ENCODE data around the gene KCNAB1.

The KCNAB1 gene

GRCh38 chr3:156472150-156472549 is 351.8 kb downstream of the KCNAB1 start:
- DNase-seq (ENCODE audit: extremely low spot score) = no peak
- POLR2A ChIA-PET = no interaction called here
- CTCF ChIA-PET = interaction anchor here (1.0 to 3.3 kb wide), 3 partner anchors 11 to 37 kb away, joined by 3 to 20 read pairs (median 4); no protein-coding TSS in a partner anchor
- TF ChIP-seq CTCF (IDR thresholded peaks at IDR 0.05; ENCODE audit: control extremely low read depth, extremely low read depth, low read depth, missing control alignments) = peak; percentile 49

- POLR2A ChIA-PET = no interaction called here
- CTCF ChIA-PET = interaction anchor here (1.0 to 3.3 kb wide), 5 partner anchors 11 to 36 kb away, joined by 3 to 20 read pairs (median 4); no protein-coding TSS in a partner anchor
- no peak for TF ChIP-seq CTCF (IDR thresholded peaks at IDR 0.05; ENCODE audit: control extremely low read depth, extremely low read depth, low read depth, missing control alignments)
- DNase-seq (ENCODE audit: extremely low spot score) = no peak
Observed at GRCh38 chr3:156472684-156473083, 352.3 kb downstream of the KCNAB1 start.

GRCh38 chr3:156473341-156473740 is 353.0 kb downstream of the KCNAB1 start:
- ChIA-PET POLR2A (no interaction called here), CTCF (interaction anchor here (0.8 to 3.3 kb wide), 7 partner anchors 10 to 429 kb away, joined by 3 to 20 read pairs (median 5); no protein-coding TSS in a partner anchor)
- DNase-seq (ENCODE audit: extremely low spot score) = no peak
- TF ChIP-seq CTCF (IDR thresholded peaks at IDR 0.05; ENCODE audit: control extremely low read depth, extremely low read depth, low read depth, missing control alignments) = no peak

- ChIA-PET CTCF (interaction anchor here (0.6 to 3.3 kb wide), 12 partner anchors 9 to 431 kb away, joined by 3 to 20 read pairs (median 3); no protein-coding TSS in a partner anchor), POLR2A (no interaction called here)
- peak; percentile 14 for DNase-seq (ENCODE audit: extremely low spot score)
- TF ChIP-seq CTCF (IDR thresholded peaks at IDR 0.05; ENCODE audit: control extremely low read depth, extremely low read depth, low read depth, missing control alignments) = peak; percentile 42
Observed at GRCh38 chr3:156474560-156475389, 354.4 kb downstream of the KCNAB1 start.

- no peak for DNase-seq (ENCODE audit: extremely low spot score)
- TF ChIP-seq CTCF (IDR thresholded peaks at IDR 0.05; ENCODE audit: control extremely low read depth, extremely low read depth, low read depth, missing control alignments) = no peak
- ChIA-PET POLR2A (no interaction called here), CTCF (interaction anchor here (0.9 to 1.7 kb wide), 2 partner anchors 31 to 33 kb away, joined by 3 to 4 read pairs; no protein-coding TSS in a partner anchor)
Observed at GRCh38 chr3:156477323-156477722, 356.9 kb downstream of the KCNAB1 start.

- ChIA-PET POLR2A (no interaction called here), CTCF (interaction anchor here (0.9 to 2.5 kb wide), 5 partner anchors 11 to 97 kb away, joined by 3 to 9 read pairs (median 4); no protein-coding TSS in a partner anchor)
- no peak for TF ChIP-seq CTCF (IDR thresholded peaks at IDR 0.05; ENCODE audit: control extremely low read depth, extremely low read depth, low read depth, missing control alignments)
- no peak for DNase-seq (ENCODE audit: extremely low spot score)
Observed at GRCh38 chr3:156478891-156479290, 358.5 kb downstream of the KCNAB1 start.

Data from GM10248 (cell line).